NCI-H1417 treated with DMSO at 0.1 percent for 48 hours (cell line): Measurements from ENCODE around the gene TCEAL8.
A peak's percentile ranks its signal among the peaks of the same experiment; 100 is the strongest.
"Not testable (repeated sequence)": the region's sequence is repeated elsewhere in the genome, so short reads cannot be mapped to it uniquely, and the experiment has no call there.

ENCODE experiments used
- DNase-seq: peaks from one replicate; lab custom pipeline; 2025; lab: John Stamatoyannopoulos, UW

TCEAL8 gene, protein sequence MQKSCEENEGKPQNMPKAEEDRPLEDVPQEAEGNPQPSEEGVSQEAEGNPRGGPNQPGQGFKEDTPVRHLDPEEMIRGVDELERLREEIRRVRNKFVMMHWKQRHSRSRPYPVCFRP

DNA sequence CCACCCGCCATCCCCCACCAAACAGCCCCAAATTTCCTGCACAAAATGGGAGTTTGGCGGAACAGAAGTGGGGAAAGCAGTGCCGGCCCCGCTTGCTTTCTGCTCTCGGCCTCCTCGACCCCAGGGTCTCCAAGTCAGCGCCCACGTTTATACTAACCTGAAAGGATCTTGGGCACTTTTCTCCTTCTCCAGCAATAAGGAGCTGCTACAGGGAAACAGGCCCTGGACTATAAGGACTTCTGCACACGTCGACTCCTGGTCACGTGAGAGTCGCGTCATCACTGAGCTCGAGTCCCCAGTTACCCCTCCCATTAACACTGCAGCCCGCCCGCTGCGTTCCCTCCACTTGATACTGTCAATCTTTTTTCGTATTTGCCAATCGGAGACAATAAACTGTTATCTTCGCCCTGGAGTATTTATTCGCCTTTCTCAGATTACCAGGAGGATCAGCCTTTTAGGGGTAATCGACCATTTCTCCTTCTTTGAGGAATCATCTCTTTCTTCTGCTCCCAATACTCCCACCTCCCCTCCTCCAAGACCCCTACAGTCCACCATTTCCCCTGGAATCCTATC lies at the start of gene TCEAL8:
Gene TCEAL8, minus strand, starts transcription at position 235 of the 573 bp plus-strand sequence. CDS start 1,176 bp downstream, outside the sequence.
- no peak for DNase-seq

DNA sequence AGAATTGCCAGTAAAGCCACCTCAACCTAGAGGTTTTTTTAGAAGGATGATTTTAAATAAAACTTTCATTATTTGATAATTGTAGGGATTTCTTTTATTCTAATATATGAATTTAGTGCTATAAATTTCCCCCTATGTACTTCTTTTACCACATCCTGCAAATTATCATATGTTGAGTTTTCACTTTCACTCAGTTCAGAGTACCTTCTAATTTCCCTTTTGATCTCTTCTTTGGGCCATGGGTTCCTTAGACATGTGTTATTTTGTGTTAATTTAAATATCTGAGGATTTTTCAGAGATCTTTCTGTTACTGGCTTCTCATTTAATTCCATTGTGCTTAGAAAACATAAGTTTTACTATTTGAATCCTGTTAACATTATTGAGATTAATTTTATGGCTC lies 49.8 kb upstream of the TCEAL8 start:
- DNase-seq: no peak

DNA sequence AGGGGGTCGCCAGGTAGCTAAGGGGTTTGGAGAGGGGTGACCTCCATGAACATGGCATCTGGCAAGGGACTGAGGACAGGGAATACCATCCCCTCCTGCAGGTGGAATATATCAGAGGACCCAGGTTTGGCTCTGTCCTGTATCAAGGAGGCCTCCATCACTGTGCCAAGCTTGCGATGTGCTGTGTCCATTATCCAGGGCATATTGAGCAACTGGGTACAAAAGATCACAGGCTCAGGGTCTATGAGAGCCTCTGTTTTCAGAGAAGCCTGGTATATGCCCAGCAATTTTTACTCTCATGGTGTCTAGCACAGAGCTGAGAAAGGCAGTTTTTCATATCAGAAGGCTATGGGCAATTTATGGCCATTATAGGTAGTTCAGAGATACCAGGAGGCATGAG lies 38.2 kb upstream of the TCEAL8 start:
- DNase-seq: no peak

DNA sequence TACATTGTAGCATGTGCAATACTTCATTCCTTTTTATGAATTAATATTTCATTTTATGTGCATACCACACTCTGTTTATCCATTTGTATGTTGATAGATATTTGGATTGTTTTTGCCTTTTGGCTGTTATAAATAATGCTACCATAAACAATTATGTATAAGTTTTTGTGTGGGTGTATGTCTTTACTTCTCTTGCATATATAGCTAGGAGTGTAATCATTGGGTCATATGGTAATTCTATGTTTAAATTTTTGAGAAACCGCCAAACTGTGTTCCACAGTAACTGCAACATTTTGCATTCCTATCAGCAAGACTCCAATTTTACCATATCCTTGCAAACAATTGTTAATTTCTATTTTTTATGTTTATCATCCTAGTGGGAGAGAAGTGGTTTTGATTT lies 24.7 kb upstream of the TCEAL8 start:
- DNase-seq: no peak

DNA sequence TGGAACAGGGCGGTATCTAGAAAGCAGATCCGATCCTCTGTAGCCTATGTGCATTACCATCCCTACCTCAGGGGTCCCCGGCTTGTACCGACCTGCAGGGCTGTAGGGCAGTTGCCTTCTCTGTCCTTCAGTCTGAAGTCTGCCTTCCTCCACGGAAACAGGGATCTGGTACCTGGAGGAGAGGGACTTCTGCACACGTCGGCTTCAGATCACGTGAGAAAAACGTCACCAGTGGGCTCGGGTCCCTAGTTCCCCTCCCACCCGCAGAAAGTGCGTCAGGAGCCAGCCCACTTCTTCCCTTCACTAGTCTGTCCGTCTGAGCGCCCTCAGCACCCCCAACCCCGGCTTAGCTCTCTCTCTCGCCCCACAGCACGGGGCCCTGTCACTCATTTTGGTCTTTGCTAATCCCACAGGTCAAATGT lies 21.6 kb upstream of the TCEAL8 start, which contains the start of gene TCEAL5:
Gene TCEAL5, minus strand, starts transcription at position 170 of the 422 bp plus-strand sequence. CDS start 2,187 bp downstream, outside the sequence.
- DNase-seq: no peak

DNA sequence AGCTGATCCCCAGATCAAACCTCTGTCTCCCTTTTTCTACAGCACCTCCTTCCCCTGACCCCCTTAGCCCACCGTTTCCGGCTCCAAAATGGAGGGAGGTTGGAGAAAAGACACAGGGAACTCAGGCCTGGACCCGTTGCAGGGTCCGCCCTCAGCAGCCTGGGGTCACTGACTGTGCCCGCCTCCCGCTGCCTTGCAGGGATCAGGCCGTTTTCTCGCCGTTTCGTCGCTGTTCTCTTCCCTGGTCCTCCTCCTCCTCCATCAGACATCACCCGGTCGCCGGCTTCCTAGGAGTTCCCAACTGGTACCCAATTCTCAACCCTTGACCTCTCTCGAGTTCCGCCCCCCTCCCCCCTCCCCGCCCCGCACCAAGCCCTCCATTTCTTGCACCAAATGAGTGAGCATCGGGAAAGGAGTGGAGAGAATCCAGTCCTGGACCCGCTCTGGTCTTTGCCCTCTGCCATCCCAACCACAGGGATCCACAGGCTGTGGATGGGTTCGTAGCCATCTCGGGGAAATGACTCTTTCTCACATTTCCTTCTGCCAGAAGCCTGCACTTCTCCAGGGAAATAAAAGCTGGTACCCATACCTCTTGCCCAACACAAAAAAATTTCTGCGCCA lies 21.1 kb upstream of the TCEAL8 start:
- DNase-seq: no peak

DNA sequence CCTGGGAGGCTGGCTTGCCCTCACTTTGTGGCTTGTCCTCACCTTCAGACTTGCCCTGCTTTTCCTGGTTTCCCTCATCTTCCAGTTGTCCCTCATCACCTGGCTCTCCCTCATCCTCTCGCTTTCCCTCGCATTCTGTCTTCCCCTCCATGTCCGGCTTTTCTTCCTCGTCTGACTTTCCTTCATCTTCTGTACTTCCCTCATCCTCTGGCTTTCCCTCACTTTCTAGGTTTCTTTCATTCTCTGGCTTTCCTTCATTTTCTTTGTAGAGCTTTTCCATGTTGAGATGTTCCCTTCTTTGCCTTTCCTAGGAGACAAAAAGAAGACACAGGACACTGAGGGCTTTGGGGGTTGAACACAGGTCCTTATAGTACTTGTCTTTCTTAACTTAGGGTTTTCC lies 19.3 kb upstream of the TCEAL8 start:
- DNase-seq: no peak

DNA sequence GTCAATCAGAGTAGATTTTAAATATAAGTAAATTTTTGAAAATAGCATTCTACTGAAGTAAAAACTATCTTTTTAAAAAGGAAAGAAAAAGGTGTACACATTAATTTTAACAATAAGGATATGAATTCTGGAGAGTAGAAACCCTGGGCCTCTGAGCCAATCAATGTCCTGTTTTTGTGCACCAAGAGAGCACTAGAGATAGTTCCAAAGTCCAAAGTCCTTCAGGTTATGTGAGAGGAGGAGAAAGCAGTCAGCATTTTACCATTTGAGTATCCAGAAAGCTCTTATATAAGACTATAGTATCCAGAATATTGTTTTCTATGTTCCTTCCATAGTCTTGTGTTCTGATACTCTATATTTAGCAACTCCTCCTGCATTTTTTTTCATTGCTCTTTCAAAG lies 3.3 kb upstream of the TCEAL8 start:
- no peak for DNase-seq

DNA sequence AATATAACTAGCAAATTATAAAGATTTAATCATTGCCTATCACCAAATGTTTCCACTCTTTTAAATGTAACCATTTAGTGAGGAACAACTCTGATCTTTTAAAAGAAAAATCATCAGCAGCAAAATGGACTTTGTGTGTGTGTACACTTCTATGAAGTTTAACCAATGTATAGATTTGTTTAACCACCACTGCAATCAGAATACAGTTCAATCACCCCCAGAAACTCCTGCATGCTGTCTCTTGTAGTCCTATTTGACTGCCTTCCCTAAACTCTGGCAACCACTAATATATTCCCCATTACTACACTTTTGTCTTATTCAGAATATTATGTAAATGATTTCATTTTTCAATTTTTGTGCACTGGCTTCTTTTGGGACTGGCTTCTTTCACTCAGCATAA lies 1.7 kb upstream of the TCEAL8 start:
- DNase-seq: no peak

DNA sequence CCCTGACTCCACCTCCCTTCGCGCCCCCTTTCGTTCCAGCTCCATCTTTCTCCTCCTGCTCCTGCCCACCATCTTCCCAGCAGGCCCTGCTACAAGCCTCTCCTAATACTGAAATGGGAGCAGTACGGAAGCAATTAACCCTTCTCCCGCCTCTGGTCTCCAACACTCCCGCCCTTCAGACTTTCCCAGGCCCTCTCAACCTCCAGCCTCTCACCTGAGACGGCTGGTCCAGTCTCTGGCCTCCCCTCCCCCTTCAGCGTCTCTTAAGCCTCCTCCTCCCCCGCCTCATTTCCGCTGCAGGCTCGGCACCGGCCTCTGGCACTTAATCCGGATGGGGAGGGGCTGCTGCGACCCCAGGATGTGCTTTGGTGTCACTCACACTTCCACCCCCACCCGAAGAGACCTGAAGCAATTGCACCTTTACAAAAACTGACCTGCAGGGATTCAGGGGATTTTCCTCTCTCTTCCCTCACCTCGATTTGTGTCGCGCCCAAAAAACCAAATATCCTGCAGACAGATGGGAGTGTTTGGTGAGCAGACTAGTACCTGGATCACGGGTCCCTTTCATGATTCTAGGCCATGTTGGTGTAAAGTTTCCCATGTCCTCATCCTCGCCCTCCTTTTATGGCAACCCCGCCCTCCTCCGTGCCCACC lies 657 bp downstream of the TCEAL8 start:
- peak; percentile 19 for DNase-seq

DNA sequence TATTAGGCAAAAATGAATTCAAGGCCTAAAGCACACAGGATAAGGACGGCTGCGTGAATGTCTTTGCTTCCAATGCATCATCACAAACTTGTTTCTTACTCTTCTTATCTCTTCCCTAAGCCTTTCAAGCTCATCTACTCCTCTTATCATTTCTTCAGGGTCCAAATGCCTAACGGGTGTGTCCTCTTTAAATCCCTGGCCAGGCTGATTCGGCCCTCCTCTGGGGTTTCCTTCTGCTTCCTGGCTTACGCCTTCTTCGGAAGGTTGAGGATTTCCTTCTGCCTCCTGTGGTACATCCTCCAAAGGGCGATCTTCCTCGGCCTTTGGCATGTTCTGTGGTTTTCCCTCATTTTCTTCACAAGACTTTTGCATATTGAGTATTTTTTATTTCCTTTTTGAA lies 1.3 kb downstream of the TCEAL8 start:
- no peak for DNase-seq

DNA sequence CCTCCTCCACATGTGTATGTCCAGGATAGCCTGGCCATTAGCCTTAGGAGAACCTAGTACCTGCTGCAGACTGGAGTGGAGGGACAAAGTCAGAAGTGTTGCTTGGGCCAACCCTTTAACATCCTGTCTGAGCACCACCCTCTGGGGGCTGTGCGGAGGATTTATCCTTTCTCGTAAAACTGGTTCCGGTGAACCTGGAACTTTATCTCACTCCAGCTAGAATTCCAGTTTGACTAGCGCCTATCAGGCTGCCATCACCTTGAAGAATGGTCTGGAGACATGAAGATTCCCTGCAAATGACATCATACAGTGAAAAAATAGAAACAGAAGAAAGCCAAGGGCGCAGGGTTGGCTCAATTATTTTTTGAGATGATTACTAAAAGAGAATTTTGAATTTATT lies 4.0 kb downstream of the TCEAL8 start:
- no peak for DNase-seq

DNA sequence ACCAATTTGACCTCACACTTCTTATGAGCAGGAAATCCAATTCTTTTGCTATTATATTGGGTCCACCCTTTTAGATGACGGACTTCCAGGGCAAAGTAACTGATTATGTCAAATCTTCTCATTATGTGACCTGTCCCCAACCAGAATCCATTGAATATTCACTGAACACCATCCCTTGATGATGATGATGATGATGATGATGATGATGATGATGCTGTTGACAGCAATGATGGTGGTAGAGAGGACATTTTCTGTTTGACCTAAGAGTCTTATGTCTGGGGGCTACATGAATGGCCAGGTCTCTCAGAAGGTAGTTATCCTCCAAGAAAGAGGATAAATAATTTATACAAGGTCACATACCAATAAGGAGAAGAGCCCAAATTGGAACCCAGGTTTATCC lies 5.2 kb downstream of the TCEAL8 start:
- DNase-seq: no peak

DNA sequence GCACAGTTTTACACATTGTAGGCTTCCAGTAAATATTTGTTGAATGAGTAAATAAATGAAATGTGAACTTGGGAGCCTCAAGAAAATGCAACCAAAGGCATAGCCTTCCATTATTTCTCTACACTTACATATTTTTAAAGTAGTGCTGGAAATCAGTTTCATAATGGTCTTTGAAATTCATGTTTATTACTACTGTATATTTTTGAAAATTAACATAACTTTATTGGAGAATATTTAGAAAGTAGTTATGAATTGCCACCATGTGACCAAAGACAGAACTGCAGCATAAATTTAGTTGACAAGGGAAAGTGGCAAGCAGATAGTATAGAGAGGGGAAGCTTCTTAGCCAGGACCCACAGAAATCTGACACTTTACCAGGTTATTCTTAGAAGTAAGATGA lies 6.4 kb downstream of the TCEAL8 start:
- DNase-seq: no peak

DNA sequence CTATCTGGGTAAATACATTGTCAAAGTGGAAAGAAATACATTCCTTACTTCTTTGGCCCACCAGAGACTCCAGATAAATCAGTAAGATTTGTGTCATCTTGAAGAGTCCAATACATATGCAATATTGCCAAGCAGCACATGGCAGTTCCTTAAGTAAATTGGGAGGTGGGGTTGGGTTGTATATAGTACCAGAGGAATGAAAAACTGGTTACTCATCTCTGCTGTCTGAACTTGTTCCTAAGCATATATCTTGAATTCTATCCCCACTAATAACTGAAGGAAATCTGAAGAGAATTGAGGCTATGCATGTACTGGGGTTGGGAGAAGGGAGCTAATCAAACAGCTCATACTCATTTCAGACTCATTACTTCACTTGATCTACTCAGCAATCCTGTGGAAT lies 14.8 kb downstream of the TCEAL8 start:
- DNase-seq: no peak

DNA sequence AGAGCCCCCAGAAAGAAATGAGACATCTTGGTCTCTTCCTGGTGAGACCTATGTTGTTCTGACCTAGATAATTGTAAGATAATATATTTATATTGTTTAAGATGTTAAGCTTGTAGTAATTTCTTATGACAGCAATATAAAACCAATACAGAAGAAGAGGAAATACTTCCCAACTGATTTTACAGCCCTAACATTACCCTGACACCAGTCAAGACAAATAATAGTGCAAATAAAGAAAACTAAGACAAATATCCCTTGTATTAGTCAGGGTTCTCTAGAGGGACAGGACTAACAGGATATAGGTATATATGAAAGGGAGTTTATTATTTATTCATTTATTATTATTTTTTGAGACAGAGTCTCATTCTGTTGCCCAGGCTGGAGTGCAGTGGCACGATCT lies 18.7 kb downstream of the TCEAL8 start:
- no peak for DNase-seq

DNA sequence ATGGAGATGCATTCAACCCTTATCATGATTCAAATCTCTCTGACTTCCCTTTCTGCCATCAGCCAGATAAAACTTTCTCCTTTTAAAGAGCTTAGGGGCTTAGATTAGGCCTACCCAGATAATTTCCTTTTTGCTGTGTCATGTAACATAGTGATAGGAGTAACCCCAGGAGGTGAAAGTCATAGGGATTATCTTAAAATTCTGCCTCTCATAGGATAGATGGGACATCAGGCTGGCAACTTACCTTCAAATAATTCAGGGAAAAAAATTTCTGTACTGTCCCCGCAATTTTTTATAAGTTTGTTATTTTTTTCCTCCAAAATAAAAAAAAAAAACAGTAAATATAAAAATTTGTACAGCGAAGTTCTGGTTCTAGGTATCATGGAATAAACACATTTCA lies 19.3 kb downstream of the TCEAL8 start:
- not testable (repeated sequence) for DNase-seq

DNA sequence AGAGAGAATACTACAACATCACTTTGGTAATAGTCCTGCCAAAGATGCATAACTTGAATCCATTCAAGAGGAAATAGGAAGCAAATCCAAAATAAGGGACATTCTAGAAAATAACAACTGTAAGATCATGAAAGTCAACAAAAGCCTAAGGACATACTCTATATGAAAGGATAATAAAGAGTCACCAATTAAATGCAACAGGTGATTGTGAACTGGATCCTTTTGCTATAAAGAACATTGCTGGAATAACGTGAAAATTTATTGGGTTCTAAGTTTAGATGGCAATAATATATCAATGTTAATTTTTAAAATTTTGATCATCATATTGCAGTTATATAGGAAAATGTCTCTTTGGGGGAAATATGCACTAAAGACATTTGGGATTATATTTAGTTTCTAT lies 20.1 kb downstream of the TCEAL8 start:
- no peak for DNase-seq

DNA sequence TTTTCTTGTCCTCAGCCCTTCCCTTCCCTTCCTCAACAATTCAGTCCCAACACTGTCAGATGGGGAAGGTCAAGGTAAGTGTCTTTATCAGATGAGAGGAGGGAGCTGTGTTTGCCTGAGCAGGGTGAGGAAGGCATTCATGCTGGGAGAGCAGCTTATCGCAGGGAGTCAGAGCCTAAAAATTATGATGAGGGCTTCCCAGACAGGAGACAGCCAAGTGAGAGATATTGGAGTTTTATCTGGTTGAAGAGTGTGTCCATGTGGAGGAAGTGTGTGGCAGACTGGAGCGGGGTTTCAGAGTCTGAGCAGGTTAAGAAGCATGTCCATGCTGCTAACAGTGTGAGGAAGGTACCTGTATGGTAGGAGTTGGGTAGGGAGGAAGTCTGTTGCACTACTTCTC lies 21.7 kb downstream of the TCEAL8 start:
- DNase-seq: no peak

DNA sequence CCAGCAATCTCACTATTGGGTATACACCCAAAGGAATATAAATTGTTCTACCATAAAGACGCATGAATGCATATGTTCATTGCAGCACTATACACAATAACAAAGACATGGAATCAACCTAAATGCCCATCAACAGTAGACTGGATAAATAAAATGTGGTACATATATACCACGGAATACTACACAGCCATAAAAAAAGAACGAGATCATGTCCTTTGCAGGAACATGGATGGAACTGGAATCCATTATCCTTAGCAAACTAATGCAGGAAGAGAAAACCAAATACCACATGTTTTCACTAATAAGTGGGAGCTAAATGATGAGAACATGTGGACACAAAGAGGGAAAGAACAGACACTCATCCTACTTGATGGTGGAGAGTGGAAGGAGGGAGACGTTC lies 29.0 kb downstream of the TCEAL8 start:
- not testable (repeated sequence) for DNase-seq

DNA sequence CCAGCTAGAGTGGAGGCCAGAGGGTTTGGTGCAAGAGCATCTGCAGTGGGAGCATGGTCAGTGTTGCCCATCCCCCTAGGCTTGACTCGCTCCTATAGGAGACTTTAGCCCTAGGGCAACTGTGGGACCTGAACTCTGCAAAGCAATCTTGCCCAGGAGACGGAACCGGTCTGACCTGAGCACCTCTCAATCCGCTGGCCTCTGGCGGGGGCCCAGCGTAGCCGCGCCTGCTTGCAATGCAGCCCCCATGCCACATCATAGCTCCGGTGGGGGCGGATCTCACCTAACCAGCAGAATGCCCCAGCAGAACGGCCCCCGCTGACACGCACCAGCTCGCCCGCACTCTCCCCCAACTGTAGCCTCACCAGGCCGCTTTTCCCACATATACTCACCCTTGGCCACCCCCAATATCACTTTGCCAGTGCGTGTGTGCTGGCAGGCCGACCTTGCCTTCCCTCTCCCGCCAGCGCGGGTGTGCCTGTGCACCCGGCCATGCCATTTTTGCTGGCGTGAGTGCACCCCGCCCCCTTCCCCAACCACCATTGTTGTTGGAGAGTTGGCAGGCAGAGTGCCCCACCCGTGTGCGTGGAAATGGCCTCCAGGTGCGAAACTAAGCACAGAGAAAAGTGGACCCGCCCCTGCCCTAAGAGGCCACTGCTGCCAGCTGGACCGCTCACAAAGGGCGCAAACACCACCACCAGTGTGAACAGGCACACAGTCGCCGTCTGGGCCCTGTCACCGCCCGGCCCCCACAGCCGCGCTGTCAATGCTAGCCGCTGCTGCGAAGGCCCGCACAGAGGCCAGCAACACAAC lies 34.2 kb downstream of the TCEAL8 start:
- no peak for DNase-seq

DNA sequence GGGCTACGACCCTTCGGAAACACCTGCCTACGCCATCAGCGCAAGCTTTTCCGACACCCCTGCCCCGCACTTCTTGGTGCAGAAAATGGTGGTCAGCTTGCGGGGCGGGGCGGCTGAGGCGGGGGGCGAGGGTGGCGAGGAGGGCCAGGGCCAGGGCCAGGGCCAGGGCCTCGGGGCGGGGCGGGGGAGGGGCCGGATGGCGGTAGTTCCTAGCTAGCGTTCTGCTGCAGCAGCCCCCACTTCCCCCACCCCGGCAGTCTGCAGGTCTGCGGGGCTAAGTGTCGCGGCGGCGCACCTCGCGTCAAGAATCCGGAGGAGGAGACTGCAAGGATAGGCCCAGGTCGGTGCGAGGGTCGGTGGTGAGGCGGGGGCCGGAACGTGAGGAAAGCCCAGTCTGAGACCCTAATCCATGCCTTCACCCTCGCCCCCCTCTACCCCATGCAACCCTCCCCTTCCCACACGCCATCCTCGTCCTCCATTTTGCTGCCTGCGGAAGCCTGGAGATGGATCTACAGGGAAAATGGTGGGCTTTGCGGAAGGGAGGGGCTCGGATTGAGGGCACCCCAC lies 39.4 kb downstream of the TCEAL8 start:
- no peak for DNase-seq
